ENCODE measurements around the gene PLCH2. TPM values are rescaled to one million over a fixed set of nuclear protein-coding genes. Genes with fewer than 3 reads are reported as not detected.

PLCH2 gene
- total RNA-seq, 1 donor from 2014 or later, result under 0.01 TPM

GRCh38 chr1:2514863-2515762, 39.0 kb downstream of the PLCH2 start:
- Histone ChIP-seq H3K36me3 (ENCODE audit: control insufficient read depth in 3 of 3, insufficient read depth in 3 of 3, low read length in 3 of 3) (peaks cover 91 to 94% (median 94%) of the 10 kb centered on the region in 3 donors), H3K27me3 (ENCODE audit: control insufficient read depth in 3 of 3, insufficient read depth in 3 of 3, low read length in 3 of 3) (no peaks in the 10 kb centered on the region), H3K9me3 (ENCODE audit: control insufficient read depth in 3 of 3, low read length in 3 of 3) (no peaks in the 10 kb centered on the region), H3K27ac (ENCODE audit: low read depth, low read length) (no peak overlapping the region), H3K9ac (ENCODE audit: low read depth in 1 of 3, low read length in 3 of 3) (no peak overlapping the region), H3K4me1 (ENCODE audit: control insufficient read depth in 3 of 3, insufficient read depth in 3 of 3, low read length in 3 of 3) (peaks cover 0 to under 1% (median 0%) of the 10 kb centered on the region in 3 donors), H3K4me3 (ENCODE audit: low read length in 3 of 3) (no peak overlapping the region)

- peaks cover 91 to 93% (median 92%) of the 10 kb centered on the region in 3 donors for H3K36me3 ChIP-seq (ENCODE audit: control insufficient read depth in 3 of 3, insufficient read depth in 3 of 3, low read length in 3 of 3)
- no peak overlapping the region for H3K27ac ChIP-seq (ENCODE audit: low read depth, low read length)
- H3K9ac ChIP-seq (ENCODE audit: low read depth in 1 of 3, low read length in 3 of 3), result no peak overlapping the region
- no peak overlapping the region for H3K4me3 ChIP-seq (ENCODE audit: low read length in 3 of 3)
- no peaks in the 10 kb centered on the region for H3K9me3 ChIP-seq (ENCODE audit: control insufficient read depth in 3 of 3, low read length in 3 of 3)
- H3K4me1 ChIP-seq (ENCODE audit: control insufficient read depth in 3 of 3, insufficient read depth in 3 of 3, low read length in 3 of 3), result no peaks in the 10 kb centered on the region
- H3K27me3 ChIP-seq (ENCODE audit: control insufficient read depth in 3 of 3, insufficient read depth in 3 of 3, low read length in 3 of 3), result no peaks in the 10 kb centered on the region
Observed at GRCh38 chr1:2515763-2516080, 39.6 kb downstream of the PLCH2 start.

- Histone ChIP-seq H3K36me3 (ENCODE audit: control insufficient read depth in 3 of 3, insufficient read depth in 3 of 3, low read length in 3 of 3) (peaks cover 91 to 93% (median 92%) of the 10 kb centered on the region in 3 donors), H3K4me3 (ENCODE audit: low read length in 3 of 3) (no peak overlapping the region), H3K9me3 (ENCODE audit: control insufficient read depth in 3 of 3, low read length in 3 of 3) (no peaks in the 10 kb centered on the region), H3K27ac (ENCODE audit: low read depth, low read length) (no peak overlapping the region), H3K9ac (ENCODE audit: low read depth in 1 of 3, low read length in 3 of 3) (no peak overlapping the region), H3K4me1 (ENCODE audit: control insufficient read depth in 3 of 3, insufficient read depth in 3 of 3, low read length in 3 of 3) (no peaks in the 10 kb centered on the region), H3K27me3 (ENCODE audit: control insufficient read depth in 3 of 3, insufficient read depth in 3 of 3, low read length in 3 of 3) (no peaks in the 10 kb centered on the region)
Observed at GRCh38 chr1:2516124-2516523, 40.0 kb downstream of the PLCH2 start.

- H3K36me3 ChIP-seq (ENCODE audit: control insufficient read depth in 3 of 3, insufficient read depth in 3 of 3, low read length in 3 of 3), result peaks cover 83 to 89% (median 89%) of the 10 kb centered on the region in 3 donors
- no peaks in the 10 kb centered on the region for H3K27me3 ChIP-seq (ENCODE audit: control insufficient read depth in 3 of 3, insufficient read depth in 3 of 3, low read length in 3 of 3)
- no peak overlapping the region for H3K9ac ChIP-seq (ENCODE audit: low read depth in 1 of 3, low read length in 3 of 3)
- H3K9me3 ChIP-seq (ENCODE audit: control insufficient read depth in 3 of 3, low read length in 3 of 3), result no peaks in the 10 kb centered on the region
- no peak overlapping the region for H3K4me3 ChIP-seq (ENCODE audit: low read length in 3 of 3)
- no peak overlapping the region for H3K27ac ChIP-seq (ENCODE audit: low read depth, low read length)
- no peaks in the 10 kb centered on the region for H3K4me1 ChIP-seq (ENCODE audit: control insufficient read depth in 3 of 3, insufficient read depth in 3 of 3, low read length in 3 of 3)
Observed at GRCh38 chr1:2516946-2517345, 40.9 kb downstream of the PLCH2 start.

- Histone ChIP-seq H3K27ac (ENCODE audit: low read depth, low read length) (no peak overlapping the region), H3K9ac (ENCODE audit: low read depth in 1 of 3, low read length in 3 of 3) (no peak overlapping the region), H3K27me3 (ENCODE audit: control insufficient read depth in 3 of 3, insufficient read depth in 3 of 3, low read length in 3 of 3) (no peaks in the 10 kb centered on the region), H3K4me3 (ENCODE audit: low read length in 3 of 3) (no peak overlapping the region), H3K4me1 (ENCODE audit: control insufficient read depth in 3 of 3, insufficient read depth in 3 of 3, low read length in 3 of 3) (peaks cover 2 to 5% (median 5%) of the 10 kb centered on the region in 3 donors), H3K9me3 (ENCODE audit: control insufficient read depth in 3 of 3, low read length in 3 of 3) (no peaks in the 10 kb centered on the region), H3K36me3 (ENCODE audit: control insufficient read depth in 3 of 3, insufficient read depth in 3 of 3, low read length in 3 of 3) (peaks cover 73 to 80% (median 80%) of the 10 kb centered on the region in 3 donors)
Observed at GRCh38 chr1:2517966-2518365, 41.9 kb downstream of the PLCH2 start.

- Histone ChIP-seq H3K27ac (ENCODE audit: low read depth, low read length) (no peak overlapping the region), H3K27me3 (ENCODE audit: control insufficient read depth in 3 of 3, insufficient read depth in 3 of 3, low read length in 3 of 3) (no peaks in the 10 kb centered on the region), H3K9ac (ENCODE audit: low read depth in 1 of 3, low read length in 3 of 3) (no peak overlapping the region), H3K9me3 (ENCODE audit: control insufficient read depth in 3 of 3, low read length in 3 of 3) (no peaks in the 10 kb centered on the region), H3K36me3 (ENCODE audit: control insufficient read depth in 3 of 3, insufficient read depth in 3 of 3, low read length in 3 of 3) (peaks cover 68 to 75% (median 75%) of the 10 kb centered on the region in 3 donors), H3K4me3 (ENCODE audit: low read length in 3 of 3) (no peak overlapping the region), H3K4me1 (ENCODE audit: control insufficient read depth in 3 of 3, insufficient read depth in 3 of 3, low read length in 3 of 3) (peaks cover 6 to 10% (median 10%) of the 10 kb centered on the region in 3 donors)
Observed at GRCh38 chr1:2518528-2518927, 42.4 kb downstream of the PLCH2 start.

GRCh38 chr1:2519029-2519685, 43.1 kb downstream of the PLCH2 start:
- Histone ChIP-seq H3K4me3 (ENCODE audit: low read length in 3 of 3) (no peak overlapping the region), H3K9me3 (ENCODE audit: control insufficient read depth in 3 of 3, low read length in 3 of 3) (no peaks in the 10 kb centered on the region), H3K27me3 (ENCODE audit: control insufficient read depth in 3 of 3, insufficient read depth in 3 of 3, low read length in 3 of 3) (no peaks in the 10 kb centered on the region), H3K9ac (ENCODE audit: low read depth in 1 of 3, low read length in 3 of 3) (no peak overlapping the region), H3K4me1 (ENCODE audit: control insufficient read depth in 3 of 3, insufficient read depth in 3 of 3, low read length in 3 of 3) (peaks cover 12 to 17% (median 17%) of the 10 kb centered on the region in 3 donors), H3K27ac (ENCODE audit: low read depth, low read length) (no peak overlapping the region), H3K36me3 (ENCODE audit: control insufficient read depth in 3 of 3, insufficient read depth in 3 of 3, low read length in 3 of 3) (peaks cover 62 to 68% (median 68%) of the 10 kb centered on the region in 3 donors)

- Histone ChIP-seq H3K9ac (ENCODE audit: low read depth in 1 of 3, low read length in 3 of 3) (no peak overlapping the region), H3K9me3 (ENCODE audit: control insufficient read depth in 3 of 3, low read length in 3 of 3) (no peaks in the 10 kb centered on the region), H3K27ac (ENCODE audit: low read depth, low read length) (no peak overlapping the region), H3K4me3 (ENCODE audit: low read length in 3 of 3) (no peak overlapping the region), H3K27me3 (ENCODE audit: control insufficient read depth in 3 of 3, insufficient read depth in 3 of 3, low read length in 3 of 3) (no peaks in the 10 kb centered on the region), H3K4me1 (ENCODE audit: control insufficient read depth in 3 of 3, insufficient read depth in 3 of 3, low read length in 3 of 3) (peaks cover 18 to 22% (median 22%) of the 10 kb centered on the region in 3 donors), H3K36me3 (ENCODE audit: control insufficient read depth in 3 of 3, insufficient read depth in 3 of 3, low read length in 3 of 3) (peaks cover 58 to 66% (median 65%) of the 10 kb centered on the region in 3 donors)
Observed at GRCh38 chr1:2519729-2520128, 43.6 kb downstream of the PLCH2 start.

GRCh38 chr1:2520206-2520605, 44.1 kb downstream of the PLCH2 start:
- H3K27ac ChIP-seq (ENCODE audit: low read depth, low read length), result no peak overlapping the region
- peaks cover 55 to 61% (median 61%) of the 10 kb centered on the region in 3 donors for H3K36me3 ChIP-seq (ENCODE audit: control insufficient read depth in 3 of 3, insufficient read depth in 3 of 3, low read length in 3 of 3)
- peaks cover 22 to 27% (median 27%) of the 10 kb centered on the region in 3 donors for H3K4me1 ChIP-seq (ENCODE audit: control insufficient read depth in 3 of 3, insufficient read depth in 3 of 3, low read length in 3 of 3)
- no peak overlapping the region for H3K4me3 ChIP-seq (ENCODE audit: low read length in 3 of 3)
- no peak overlapping the region for H3K9ac ChIP-seq (ENCODE audit: low read depth in 1 of 3, low read length in 3 of 3)
- H3K27me3 ChIP-seq (ENCODE audit: control insufficient read depth in 3 of 3, insufficient read depth in 3 of 3, low read length in 3 of 3), result no peaks in the 10 kb centered on the region
- H3K9me3 ChIP-seq (ENCODE audit: control insufficient read depth in 3 of 3, low read length in 3 of 3), result no peaks in the 10 kb centered on the region

GRCh38 chr1:2520806-2521205, 44.7 kb downstream of the PLCH2 start:
- Histone ChIP-seq H3K36me3 (ENCODE audit: control insufficient read depth in 3 of 3, insufficient read depth in 3 of 3, low read length in 3 of 3) (peaks cover 49 to 56% (median 55%) of the 10 kb centered on the region in 3 donors), H3K9ac (ENCODE audit: low read depth in 1 of 3, low read length in 3 of 3) (no peak overlapping the region), H3K4me1 (ENCODE audit: control insufficient read depth in 3 of 3, insufficient read depth in 3 of 3, low read length in 3 of 3) (peaks cover 27 to 33% (median 32%) of the 10 kb centered on the region in 3 donors)

More at GRCh38 chr1:2520806-2521205, 44.7 kb downstream of the PLCH2 start:
- Histone ChIP-seq H3K27ac (ENCODE audit: low read depth, low read length) (no peak overlapping the region), H3K27me3 (ENCODE audit: control insufficient read depth in 3 of 3, insufficient read depth in 3 of 3, low read length in 3 of 3) (no peaks in the 10 kb centered on the region), H3K4me3 (ENCODE audit: low read length in 3 of 3) (no peak overlapping the region), H3K9me3 (ENCODE audit: control insufficient read depth in 3 of 3, low read length in 3 of 3) (no peaks in the 10 kb centered on the region)

All from skeletal muscle tissue (tissue), 4 donors.